Measurements from ENCODE around the gene PXMP2. TPM values are rescaled to one million over a fixed set of nuclear protein-coding genes. Genes with fewer than 3 reads are reported as not detected.

The PXMP2 gene
- 21.5 to 35.7 TPM (median 30.5 TPM) in 5 replicates for total RNA-seq (2022; extraction: Qiagen RNA extraction; ENCODE audit: low read depth)

GRCh38 chr12:132687211-132688164, at the start of gene PXMP2, which contains the start of gene POLE:
Gene PXMP2, plus strand, starts transcription at chr12:132687587. Its CDS starts 84 bp downstream, at chr12:132687671.
Gene POLE, minus strand, starts transcription at chr12:132687342. Its CDS starts 27 bp downstream, at chr12:132687315.

GRCh38 chr12:132710405-132711079, 23.2 kb downstream of the PXMP2 start, which contains the start of gene PGAM5:
Gene PGAM5, plus strand, starts transcription at chr12:132710842. Its CDS starts 35 bp downstream, at chr12:132710877.

Other genes with a start within 250 kb of the PXMP2 start
- 50.9 to 94.0 TPM (median 81.4 TPM) in 5 replicates for gene FBRSL1, start 197.4 kb upstream of the PXMP2 start, total RNA-seq (2022; extraction: Qiagen RNA extraction; ENCODE audit: low read depth)
- not detected in 5 replicates for gene LRCOL1, start 77.0 kb upstream of the PXMP2 start, total RNA-seq (2022; extraction: Qiagen RNA extraction; ENCODE audit: low read depth)
- not detected in 5 replicates for gene P2RX2, start 68.8 kb upstream of the PXMP2 start, total RNA-seq (2022; extraction: Qiagen RNA extraction; ENCODE audit: low read depth)
- gene POLE, start 245 bp upstream of the PXMP2 start, total RNA-seq (2022; extraction: Qiagen RNA extraction; ENCODE audit: low read depth) = 41.2 to 49.7 TPM (median 44.5 TPM) in 5 replicates
- gene PGAM5, start 23.3 kb downstream of the PXMP2 start, total RNA-seq (2022; extraction: Qiagen RNA extraction; ENCODE audit: low read depth) = 39.7 to 60.9 TPM (median 53.4 TPM) in 5 replicates
- gene ANKLE2, start 74.2 kb downstream of the PXMP2 start, total RNA-seq (2022; extraction: Qiagen RNA extraction; ENCODE audit: low read depth) = 74.0 to 84.5 TPM (median 80.3 TPM) in 5 replicates
- 17.6 to 25.0 TPM (median 20.4 TPM) in 5 replicates for gene GOLGA3, start 141.3 kb downstream of the PXMP2 start, total RNA-seq (2022; extraction: Qiagen RNA extraction; ENCODE audit: low read depth)
- 18.6 to 21.4 TPM (median 19.9 TPM) in 5 replicates for gene CHFR, start 200.0 kb downstream of the PXMP2 start, total RNA-seq (2022; extraction: Qiagen RNA extraction; ENCODE audit: low read depth)

Data from A549 treated with RU486 at 1 μM for 4 hours (cell line).